ENCODE results near the gene GALNT10. TPM values are rescaled to one million over a fixed set of nuclear protein-coding genes. Genes with fewer than 3 reads are reported as not detected.

The GALNT10 gene, protein sequence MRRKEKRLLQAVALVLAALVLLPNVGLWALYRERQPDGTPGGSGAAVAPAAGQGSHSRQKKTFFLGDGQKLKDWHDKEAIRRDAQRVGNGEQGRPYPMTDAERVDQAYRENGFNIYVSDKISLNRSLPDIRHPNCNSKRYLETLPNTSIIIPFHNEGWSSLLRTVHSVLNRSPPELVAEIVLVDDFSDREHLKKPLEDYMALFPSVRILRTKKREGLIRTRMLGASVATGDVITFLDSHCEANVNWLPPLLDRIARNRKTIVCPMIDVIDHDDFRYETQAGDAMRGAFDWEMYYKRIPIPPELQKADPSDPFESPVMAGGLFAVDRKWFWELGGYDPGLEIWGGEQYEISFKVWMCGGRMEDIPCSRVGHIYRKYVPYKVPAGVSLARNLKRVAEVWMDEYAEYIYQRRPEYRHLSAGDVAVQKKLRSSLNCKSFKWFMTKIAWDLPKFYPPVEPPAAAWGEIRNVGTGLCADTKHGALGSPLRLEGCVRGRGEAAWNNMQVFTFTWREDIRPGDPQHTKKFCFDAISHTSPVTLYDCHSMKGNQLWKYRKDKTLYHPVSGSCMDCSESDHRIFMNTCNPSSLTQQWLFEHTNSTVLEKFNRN
- total RNA-seq: 18.9 and 60.2 TPM in 2 replicates

DNA sequence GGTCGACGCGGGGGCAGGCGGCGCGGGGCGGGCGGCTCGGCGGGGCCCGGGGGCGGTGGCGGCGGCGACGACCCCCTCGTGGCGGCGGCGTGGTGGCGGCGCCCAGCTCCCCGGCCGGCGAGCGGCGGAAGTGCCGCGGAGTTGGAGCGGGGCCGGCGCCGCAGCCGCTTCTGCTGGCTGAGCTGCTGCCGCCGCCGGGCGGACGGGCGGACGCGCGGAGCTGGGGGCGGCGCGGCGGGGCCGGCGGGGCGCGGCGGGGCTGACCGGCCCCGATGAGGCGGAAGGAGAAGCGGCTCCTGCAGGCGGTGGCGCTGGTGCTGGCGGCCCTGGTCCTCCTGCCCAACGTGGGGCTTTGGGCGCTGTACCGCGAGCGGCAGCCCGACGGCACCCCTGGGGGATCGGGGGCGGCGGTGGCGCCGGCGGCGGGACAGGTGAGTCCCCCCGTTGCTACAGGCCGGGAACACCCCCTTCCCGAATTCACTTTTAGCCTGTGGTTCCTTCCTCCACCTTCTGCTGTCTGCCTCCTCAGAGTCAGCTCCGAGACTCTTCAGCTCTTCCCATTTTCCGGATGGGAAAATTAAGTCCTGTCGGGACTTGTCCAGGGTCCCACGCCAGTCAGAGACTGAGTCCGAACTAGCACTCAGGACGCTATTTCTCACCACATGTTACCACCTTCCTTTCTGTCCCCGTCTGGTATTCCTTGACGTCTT lies at the start of gene GALNT10:
Gene GALNT10 (plus strand): TSS at position 139 of the 710 bp plus-strand sequence. CDS start 134 bp downstream, at position 273.

DNA sequence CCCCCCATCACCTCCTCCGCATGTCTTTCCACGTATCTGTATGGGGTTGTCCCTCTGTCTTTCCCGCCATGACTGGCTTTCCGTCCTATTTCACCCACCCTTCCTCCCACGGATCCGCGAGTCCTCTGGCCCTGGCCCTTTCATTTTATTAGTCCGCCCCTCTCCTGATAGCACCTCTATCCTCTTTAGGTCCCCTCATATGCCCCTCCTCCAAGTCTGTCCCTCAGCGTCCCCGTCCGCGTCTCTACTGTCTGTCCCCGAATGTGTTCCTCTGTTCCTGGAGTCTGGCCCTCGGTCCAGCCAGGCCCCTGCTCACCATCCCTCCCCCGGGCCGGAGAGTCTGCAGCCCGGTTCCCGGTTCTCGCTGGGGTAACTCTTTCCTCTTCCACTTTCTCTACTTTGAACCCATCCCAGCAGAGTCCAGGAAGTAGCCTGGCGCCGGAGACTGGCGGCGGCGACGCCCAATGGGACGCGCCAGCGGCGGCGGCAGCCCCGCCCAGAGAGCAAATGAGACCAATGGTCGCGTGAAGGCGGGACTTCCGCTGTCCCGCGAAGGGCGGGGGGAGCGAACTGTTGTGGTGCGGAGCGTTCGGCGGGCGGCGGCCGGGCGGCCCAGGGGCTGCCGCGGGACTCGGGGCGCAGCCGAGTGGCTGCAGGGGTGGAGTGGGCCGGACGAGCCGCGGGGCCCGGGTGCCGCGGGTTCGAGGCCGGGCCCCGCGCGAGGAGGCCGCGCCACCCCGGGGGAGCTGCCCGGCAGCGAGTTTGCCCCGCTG lies 255.1 kb downstream of the GALNT10 start, which contains the start of gene SAP30L:
Gene SAP30L (plus strand): TSS at position 576 of the 773 bp plus-strand sequence. CDS start 608 bp downstream, outside the sequence.

Other genes starting within 250 kb of the GALNT10 start
- 24.1 and 34.2 TPM in 2 replicates for gene FAM114A2, start 151.8 kb upstream of the GALNT10 start, total RNA-seq
- gene MFAP3, start 151.8 kb upstream of the GALNT10 start, total RNA-seq: 99.7 and 121 TPM in 2 replicates